ENCODE data around the gene FRMPD2.
"Not testable (repeated sequence)": the region's sequence is repeated elsewhere in the genome, so short reads cannot be mapped to it uniquely, and the experiment has no call there.

Gene FRMPD2

DNA sequence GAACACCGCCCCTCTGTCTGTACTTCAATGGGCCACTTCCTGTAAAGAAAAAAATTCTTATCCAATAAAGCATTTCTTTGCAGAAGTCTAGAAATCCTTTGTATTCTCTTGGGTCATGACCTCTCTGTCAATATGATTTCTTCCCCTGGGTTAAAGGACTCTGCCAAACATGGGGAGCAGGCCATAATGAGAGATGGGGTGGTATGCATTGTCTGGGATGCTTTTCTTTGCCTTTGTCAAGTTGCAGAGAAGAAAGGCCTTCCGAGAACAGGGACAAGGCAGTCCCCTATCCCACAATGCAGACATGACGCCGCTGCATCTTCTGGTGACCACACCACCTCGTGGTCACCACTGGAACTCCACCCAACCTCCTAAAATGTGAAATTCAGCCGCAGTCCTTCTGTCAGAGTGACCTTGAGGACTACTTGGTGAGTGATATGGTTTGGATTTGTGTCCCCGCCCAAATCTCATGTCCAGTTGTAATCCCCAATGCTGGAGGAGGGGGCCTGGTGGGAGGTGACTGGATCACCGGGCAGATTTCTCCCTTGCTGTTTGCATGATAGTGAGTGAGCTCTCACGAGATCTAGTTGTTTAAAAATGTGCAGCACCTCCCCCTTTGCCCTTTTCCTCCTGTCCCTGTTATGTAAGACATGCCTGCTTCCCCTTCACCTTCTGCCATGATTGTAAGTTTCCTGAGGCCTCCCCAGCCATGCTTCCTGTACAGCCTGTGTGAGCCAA, 15.2 kb upstream of the FRMPD2 start:
- peak; percentile 44 for DNase-seq

DNA sequence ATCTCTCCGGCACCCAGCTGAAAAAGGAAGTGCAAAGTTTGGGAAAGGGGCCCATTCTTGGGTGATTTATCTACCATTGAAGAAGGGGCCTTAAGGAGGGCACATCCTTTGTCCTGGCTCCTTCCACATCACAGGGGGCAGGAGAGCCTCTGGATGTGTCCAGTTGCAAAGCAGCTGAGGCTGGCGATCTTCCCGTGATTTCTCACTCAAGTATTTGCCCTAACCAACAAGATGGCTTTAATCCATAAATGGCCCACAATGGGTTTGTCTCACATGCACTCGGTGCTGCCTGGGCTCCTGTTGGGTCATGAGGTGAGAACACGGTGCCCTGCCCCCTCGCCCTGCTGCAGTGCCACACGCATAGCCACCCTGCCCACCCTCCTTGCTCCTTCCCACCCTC, 14.2 kb upstream of the FRMPD2 start:
- no peak for DNase-seq

GRCh38 chr10:48287417-48288391, 13.2 kb upstream of the FRMPD2 start:
- no peak for DNase-seq

DNA sequence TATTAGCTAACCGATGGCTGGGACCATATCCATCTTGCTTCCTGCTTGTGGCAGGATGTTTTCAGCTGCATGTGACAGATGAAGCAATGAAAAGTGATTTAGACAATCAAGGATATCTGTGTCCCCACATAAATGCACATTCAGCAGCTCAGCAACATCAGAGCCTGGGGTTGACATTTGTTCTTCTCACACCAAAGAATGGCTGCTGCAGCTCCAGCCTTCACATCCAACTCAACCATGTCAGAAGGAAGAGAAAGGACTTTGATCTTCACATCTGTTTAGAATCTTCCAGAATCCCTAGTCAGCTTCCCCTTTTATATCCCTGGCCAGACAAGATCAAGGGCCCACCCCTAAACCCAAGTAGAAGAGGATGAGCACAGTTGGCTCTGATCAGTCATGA, 11.9 kb upstream of the FRMPD2 start:
- DNase-seq: no peak

DNA sequence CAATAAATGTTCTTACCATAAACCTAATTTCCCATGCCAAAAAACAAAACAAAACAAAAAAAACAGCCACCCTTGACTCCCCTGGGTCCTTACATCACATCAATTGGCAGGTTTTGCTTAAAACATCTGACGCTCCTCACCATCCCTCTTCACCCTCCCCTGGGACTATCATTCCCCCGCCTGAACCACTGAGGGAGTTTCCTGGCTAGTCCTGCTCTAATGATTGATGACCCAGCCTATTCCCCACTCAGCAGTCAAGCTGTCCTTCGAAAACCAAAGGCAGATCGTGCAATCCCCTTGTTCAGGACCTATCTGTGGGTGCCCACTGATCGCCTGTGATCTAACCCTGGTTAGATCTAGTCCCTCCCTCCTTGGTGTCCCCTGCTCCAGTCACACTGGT, 11.2 kb upstream of the FRMPD2 start:
- DNase-seq: no peak

DNA sequence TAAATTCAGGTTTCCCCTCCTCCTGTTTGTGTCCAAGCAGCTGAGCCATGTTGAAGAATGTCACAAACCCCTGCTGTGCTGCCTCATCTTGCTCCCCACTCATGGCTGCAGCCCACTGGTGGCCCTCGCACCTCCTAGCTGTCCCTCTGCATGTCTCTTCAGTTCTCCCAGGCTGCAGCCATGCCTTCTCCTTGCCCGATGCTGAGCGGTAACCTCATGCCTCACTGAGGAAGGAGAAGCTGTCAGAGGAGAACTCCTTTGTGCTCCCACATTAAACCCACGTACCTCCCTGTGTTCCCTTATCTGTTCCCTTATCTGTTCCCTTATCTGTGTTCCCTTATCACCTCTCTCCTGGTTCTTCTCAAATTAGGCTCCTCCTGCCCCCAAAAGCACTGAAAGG, 10.3 kb upstream of the FRMPD2 start:
- no peak for DNase-seq

- DNase-seq: no peak
These were observed 9.6 kb upstream of the FRMPD2 start for GRCh38 chr10:48284002-48284546.

GRCh38 chr10:48282829-48283228, 8.3 kb upstream of the FRMPD2 start:
- no peak for DNase-seq

DNA sequence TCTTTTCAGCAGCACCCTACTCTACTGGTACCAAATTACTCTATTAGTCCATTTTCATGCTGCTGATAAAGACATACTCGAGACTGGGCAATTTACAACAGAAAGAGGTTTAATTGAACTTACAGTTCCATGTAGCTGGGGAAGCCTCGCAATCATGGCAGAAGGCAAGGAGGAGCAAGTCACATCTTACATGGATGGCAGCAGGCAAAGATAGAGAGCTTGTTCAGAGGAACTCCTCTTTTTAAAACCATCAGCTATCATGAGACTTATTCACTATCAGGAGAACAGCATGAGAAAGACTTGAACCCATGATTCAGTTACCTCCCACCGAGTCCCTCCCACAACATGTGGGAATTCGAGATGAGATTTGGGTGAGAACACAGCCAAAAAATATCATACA, 7.2 kb upstream of the FRMPD2 start:
- not testable (repeated sequence) for DNase-seq

GRCh38 chr10:48279081-48279751, 4.7 kb upstream of the FRMPD2 start:
- no peak for DNase-seq

GRCh38 chr10:48277093-48277492, 2.6 kb upstream of the FRMPD2 start:
- no peak for DNase-seq

DNA sequence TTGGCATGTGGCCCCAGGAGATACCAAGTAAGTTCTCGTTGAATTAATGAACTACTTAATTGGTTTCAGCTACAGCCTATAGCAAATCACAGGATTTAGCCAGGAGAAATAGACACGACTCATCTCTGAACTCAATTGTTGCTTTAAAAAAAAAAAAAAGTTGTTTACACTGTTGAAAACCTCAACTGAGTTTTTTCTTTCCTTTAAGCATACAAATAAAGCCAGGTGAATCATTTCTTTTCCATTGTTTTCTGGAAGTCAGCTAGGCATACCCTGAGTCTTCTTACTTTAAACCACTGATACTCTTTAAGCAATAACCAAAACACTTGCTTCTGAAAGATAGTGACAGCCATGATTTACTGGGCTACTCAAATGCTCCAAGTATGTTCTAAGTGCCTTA, 755 bp downstream of the FRMPD2 start:
- DNase-seq: no peak

DNA sequence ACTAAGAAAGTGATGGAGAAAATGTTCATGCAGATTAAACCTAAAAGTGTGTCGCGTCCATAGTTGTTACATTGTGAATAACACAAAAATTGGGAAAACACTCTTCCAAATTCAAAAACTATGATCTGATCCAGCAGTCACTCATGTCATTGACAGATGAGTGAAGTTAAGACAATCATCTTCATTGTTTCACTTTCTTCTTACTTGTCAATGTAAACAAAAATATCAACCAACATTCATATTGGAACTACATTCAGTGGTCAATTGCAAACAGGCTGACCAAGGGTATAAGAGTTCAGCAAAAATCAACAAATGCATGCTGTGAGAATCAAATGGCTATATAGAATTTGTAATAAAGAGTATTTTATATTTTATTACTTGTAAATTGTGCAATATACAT, 1.8 kb downstream of the FRMPD2 start:
- DNase-seq: no peak

DNA sequence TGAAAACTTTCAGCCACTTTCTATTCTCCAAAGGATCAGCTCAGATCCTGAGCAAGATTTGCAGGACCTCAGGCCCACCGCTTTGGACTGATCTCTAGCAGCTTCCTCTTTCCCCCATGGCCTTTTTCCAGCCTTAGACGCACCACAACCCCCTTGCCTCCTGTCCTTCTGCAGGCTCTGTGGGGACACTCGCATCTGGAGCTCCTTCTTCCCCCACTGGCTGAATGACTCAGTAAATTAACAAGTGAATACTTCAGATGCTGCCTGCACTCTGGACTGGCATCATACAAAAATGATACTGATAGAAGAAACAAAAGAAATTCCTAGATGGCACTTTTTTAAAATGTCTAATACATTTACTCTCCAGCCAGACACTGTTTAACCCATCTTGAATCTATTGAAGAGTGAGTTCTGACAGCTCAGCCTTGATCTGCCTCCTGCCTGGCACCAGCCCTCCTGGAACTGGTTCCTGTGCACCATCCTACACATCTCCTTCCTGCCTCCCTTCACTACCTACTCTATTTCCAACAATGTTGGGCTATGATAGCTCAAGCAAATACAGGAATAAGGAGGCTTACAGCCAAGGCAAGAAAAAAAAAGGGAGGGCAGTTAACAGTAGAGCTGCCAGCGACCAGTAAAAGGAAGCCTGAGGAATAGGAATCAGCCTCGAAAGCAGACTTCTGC, 3.3 kb downstream of the FRMPD2 start:
- no peak for DNase-seq

- DNase-seq: no peak
These were observed 8.0 kb downstream of the FRMPD2 start for GRCh38 chr10:48266528-48266927.

- DNase-seq: no peak
These were observed 16.4 kb downstream of the FRMPD2 start for GRCh38 chr10:48258105-48258504.

GRCh38 chr10:48257407-48257961, 17.0 kb downstream of the FRMPD2 start:
- no peak for DNase-seq

GRCh38 chr10:48255722-48256121, 18.8 kb downstream of the FRMPD2 start:
- DNase-seq: no peak

- DNase-seq: no peak
These were observed 19.6 kb downstream of the FRMPD2 start for GRCh38 chr10:48254750-48255512.

GRCh38 chr10:48253970-48254657, 20.4 kb downstream of the FRMPD2 start:
- DNase-seq: no peak

DNA sequence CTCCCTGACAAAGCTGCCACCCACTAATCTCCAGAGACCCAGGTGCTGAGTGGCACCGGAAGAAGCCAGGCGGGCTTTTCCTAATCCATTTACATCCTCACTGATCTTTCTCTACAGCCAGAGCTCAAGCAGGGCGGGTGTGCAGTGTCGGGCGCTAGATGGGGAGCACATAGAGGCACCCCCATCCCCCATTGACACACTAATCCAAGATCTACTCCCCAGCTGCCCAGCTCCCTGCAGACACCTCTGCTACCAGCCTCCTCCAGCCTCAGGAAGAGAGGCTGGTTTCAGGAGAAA, 22.2 kb downstream of the FRMPD2 start:
- no peak for DNase-seq
